HL-60 (cell line): ENCODE results near the gene ADAMTS12.

Experiments
- DNase-seq, 2 experiments: peaks; one replicate each; pipeline ENCODE4 v3.0.0-alpha.2; 2010 to 2020; ENCODE audit warnings: low read depth in 1 of 2, low spot score in 1 of 2
- H3K27ac ChIP-seq: fragments of 250-450 bp; sonication (Bioruptor Pico); replicated peaks from 2 replicates; pipeline ENCODE4 v1.5.1; 2020; ENCODE audit warnings: mild to moderate bottlenecking, moderate library complexity
- H3K27me3 ChIP-seq: fragments of 250-450 bp; sonication (Bioruptor Pico); 2 replicates; pipeline ENCODE4 v1.5.1; 2021; ENCODE audit warnings: mild to moderate bottlenecking, moderate library complexity; ENCODE audit not compliant: insufficient read depth, poor library complexity, severe bottlenecking
- H3K4me3 ChIP-seq: replicated peaks from 2 replicates; pipeline ENCODE4 v1.5.1; 2011; ENCODE audit warnings: mild to moderate bottlenecking, control low read depth, low read length; ENCODE audit not compliant: insufficient read depth
- GABPA ChIP-seq: IDR thresholded peaks from 2 replicates; pipeline ENCODE4 v1.6.1; 2012; ENCODE audit warnings: low read depth
- POLR2AphosphoS5 ChIP-seq: IDR thresholded peaks from 2 replicates; pipeline ENCODE4 v1.6.1; 2012; ENCODE audit warnings: low read depth
- REST ChIP-seq: IDR thresholded peaks from 2 replicates; pipeline ENCODE4 v1.6.1; 2012; ENCODE audit warnings: low read depth; ENCODE audit not compliant: insufficient replicate concordance
- SPI1 ChIP-seq: IDR thresholded peaks from 2 replicates; pipeline ENCODE4 v1.6.1; 2012; ENCODE audit warnings: low read depth, mild to moderate bottlenecking, borderline replicate concordance
- TF ChIP-seq, protein P1 (sequence below): IDR thresholded peaks from one replicate; pipeline ENCODE4 v1.5.1; 2011; ENCODE audit warnings: low read length, control low read depth, inconsistent platforms; ENCODE audit not compliant: insufficient read depth

Gene ADAMTS12

DNA sequence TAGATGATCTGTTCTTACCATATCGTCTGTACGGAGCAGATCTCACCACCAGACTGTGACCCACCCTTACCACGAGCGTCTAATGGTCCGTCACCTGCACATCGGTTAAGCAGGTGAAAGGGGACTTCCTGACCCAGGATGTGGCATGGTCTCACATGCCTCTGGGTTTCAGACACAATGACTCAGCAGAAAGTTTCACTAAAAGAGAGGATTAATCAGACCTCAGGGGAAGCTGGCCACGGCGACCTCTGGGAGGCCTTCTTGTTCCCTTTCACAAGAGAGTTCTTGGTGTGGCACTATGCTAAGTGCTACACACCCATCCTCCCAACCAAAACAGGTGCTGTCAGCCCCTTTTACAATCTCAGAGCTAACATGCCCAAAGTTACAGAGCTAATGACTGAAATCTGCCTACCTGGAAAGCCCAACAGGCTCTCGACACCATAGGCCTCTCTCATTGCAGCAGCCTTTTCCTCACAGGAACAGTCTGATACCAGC, 41.6 kb downstream of the ADAMTS12 start:
- TF ChIP-seq POLR2AphosphoS5: no peak
- TF ChIP-seq REST: no peak
- TF ChIP-seq GABPA: no peak
- TF ChIP-seq, protein P1, sequence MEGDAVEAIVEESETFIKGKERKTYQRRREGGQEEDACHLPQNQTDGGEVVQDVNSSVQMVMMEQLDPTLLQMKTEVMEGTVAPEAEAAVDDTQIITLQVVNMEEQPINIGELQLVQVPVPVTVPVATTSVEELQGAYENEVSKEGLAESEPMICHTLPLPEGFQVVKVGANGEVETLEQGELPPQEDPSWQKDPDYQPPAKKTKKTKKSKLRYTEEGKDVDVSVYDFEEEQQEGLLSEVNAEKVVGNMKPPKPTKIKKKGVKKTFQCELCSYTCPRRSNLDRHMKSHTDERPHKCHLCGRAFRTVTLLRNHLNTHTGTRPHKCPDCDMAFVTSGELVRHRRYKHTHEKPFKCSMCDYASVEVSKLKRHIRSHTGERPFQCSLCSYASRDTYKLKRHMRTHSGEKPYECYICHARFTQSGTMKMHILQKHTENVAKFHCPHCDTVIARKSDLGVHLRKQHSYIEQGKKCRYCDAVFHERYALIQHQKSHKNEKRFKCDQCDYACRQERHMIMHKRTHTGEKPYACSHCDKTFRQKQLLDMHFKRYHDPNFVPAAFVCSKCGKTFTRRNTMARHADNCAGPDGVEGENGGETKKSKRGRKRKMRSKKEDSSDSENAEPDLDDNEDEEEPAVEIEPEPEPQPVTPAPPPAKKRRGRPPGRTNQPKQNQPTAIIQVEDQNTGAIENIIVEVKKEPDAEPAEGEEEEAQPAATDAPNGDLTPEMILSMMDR: no peak
- no peak for TF ChIP-seq SPI1
- no peaks in the 10 kb centered on the region for H3K27me3 ChIP-seq
- H3K4me3 ChIP-seq: no peak overlapping the region
- H3K27ac ChIP-seq: no peak overlapping the region
- peak in 1 of 2 experiments; percentile 8 for DNase-seq

DNA sequence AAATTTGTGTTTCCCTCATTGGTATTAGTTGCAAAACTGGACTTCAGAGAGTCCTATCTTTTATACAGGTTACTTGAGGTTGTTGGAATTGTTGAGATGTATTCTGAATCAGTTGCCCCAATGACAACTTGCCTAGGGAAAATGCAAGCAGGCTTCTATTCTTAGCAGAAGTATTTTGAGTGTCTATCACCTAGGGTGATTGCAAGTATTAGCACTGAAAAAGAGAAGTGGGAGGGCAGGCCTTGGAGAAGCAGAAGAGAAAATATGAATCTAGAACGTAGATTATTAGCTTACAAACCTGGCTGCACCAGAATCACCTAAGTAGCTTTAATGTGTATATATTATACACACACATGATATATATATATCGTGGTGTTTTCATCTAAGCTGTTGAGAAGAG, 43.2 kb downstream of the ADAMTS12 start:
- DNase-seq: no peak
- Histone ChIP-seq H3K4me3 (no peak overlapping the region), H3K27me3 (no peaks in the 10 kb centered on the region), H3K27ac (no peak overlapping the region)
- TF ChIP-seq, protein P1: no peak
- TF ChIP-seq GABPA (no peak), REST (no peak), POLR2AphosphoS5 (no peak), SPI1 (0 out of 2 replicates have a peak, but pooled peaks have one; percentile 2)

- no peaks in the 10 kb centered on the region for H3K27me3 ChIP-seq
- DNase-seq: no peak
- no peak for TF ChIP-seq SPI1
- no peak for TF ChIP-seq GABPA
- TF ChIP-seq POLR2AphosphoS5: no peak
- TF ChIP-seq, protein P1: no peak
- no peak for TF ChIP-seq REST
- H3K4me3 ChIP-seq: no peak overlapping the region
- no peak overlapping the region for H3K27ac ChIP-seq
Observed at GRCh38 chr5:33846851-33847250, 44.9 kb downstream of the ADAMTS12 start.
